GM12864 (cell line): ENCODE results near the gene FKBP11.

Experiments used
- DNase-seq: peaks from one replicate; pipeline ENCODE4 v3.0.0-alpha.2; 2011; ENCODE audit warnings: low read depth
- H3K4me3 ChIP-seq: 2 replicates; pipeline ENCODE4 v1.5.1; 2011; ENCODE audit warnings: mild to moderate bottlenecking, low read depth, low read length, control low read depth
- CTCF ChIP-seq: IDR thresholded peaks from 2 replicates; pipeline ENCODE4 v1.5.1; 2011; ENCODE audit warnings: low read depth, mild to moderate bottlenecking, moderate library complexity, low read length, control low read depth, inconsistent platforms; ENCODE audit errors: missing control alignments

Gene FKBP11

GRCh38 chr12:48940181-48940580 is 14.9 kb upstream of the FKBP11 start:
- H3K4me3 ChIP-seq, result no peak overlapping the region
- no peak for TF ChIP-seq CTCF
- no peak for DNase-seq

DNA sequence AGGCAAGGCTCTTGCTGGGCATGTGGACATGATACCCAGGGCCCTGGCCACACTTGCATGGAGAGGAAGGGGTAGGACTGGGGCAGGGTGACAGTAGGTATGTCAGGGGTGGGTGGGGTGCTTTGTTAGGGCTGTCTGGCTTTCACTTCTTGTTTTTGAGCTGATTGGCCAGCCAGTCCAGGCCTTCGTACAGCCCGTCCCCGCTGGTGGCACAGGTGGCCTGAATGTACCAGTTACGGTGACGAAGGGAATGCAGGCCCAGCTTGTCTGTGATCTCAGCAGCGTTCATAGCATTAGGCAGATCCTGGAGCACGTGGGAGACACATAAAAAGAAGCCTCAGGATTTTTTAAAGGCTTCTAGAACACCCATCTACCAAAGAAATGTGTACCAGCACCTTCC is 13.5 kb upstream of the FKBP11 start:
- TF ChIP-seq CTCF, result no peak
- DNase-seq, result no peak

DNA sequence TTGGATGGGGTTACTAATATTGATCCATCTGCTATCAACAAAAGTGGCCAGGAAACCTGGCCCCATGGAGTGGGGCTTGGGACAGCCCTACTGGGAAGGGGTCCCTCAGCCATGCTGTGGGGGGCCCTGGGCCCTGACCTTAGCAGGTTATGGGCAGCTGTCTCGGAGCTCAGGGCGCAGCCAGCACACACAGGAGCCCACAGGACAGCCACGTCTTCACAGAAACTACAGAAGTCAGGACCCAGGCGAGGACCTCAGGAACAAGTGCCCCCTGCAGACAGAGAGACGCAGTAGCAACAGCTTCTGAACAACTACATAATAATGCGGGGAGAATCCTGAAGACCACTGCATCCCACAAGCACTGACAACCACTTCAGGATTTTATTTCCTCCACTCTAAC is 11.9 kb upstream of the FKBP11 start:
- DNase-seq, result no peak
- no peak for TF ChIP-seq CTCF
- no peak overlapping the region for H3K4me3 ChIP-seq

More for the DNA sequence above, 13.5 kb upstream of the FKBP11 start:
- H3K4me3 ChIP-seq, result no peak overlapping the region

- DNase-seq, result no peak
- no peak overlapping the region for H3K4me3 ChIP-seq
- peak; percentile 94 for TF ChIP-seq CTCF
Observed at GRCh38 chr12:48936379-48936979, 11.2 kb upstream of the FKBP11 start.

GRCh38 chr12:48934312-48934706 is 9.0 kb upstream of the FKBP11 start:
- TF ChIP-seq CTCF, result peak; percentile 38
- no peak for DNase-seq
- no peak overlapping the region for H3K4me3 ChIP-seq

- DNase-seq, result no peak
- no peak for TF ChIP-seq CTCF
Observed at GRCh38 chr12:48933664-48934311, 8.5 kb upstream of the FKBP11 start.

GRCh38 chr12:48932878-48933277 is 7.6 kb upstream of the FKBP11 start:
- no peak overlapping the region for H3K4me3 ChIP-seq
- no peak for DNase-seq
- no peak for TF ChIP-seq CTCF

More at GRCh38 chr12:48933664-48934311, 8.5 kb upstream of the FKBP11 start:
- H3K4me3 ChIP-seq, result no peak overlapping the region
